Right ventricle myocardium superior (tissue), 1 donor: ENCODE measurements around the gene NLGN1. TPM values are rescaled to one million over a fixed set of nuclear protein-coding genes. Genes with fewer than 3 reads are reported as not detected.

Experiments used
- ATAC-seq: fragments of 200-7000 bp; cut with Tn5 transposase; one replicate; pipeline ENCODE4 v1.9.1; 2020; ENCODE audit warnings: mild to moderate bottlenecking; ENCODE audit not compliant: poor library complexity
- DNase-seq: peaks from one replicate; pipeline ENCODE4 v3.0.0-alpha.2; 2020
- intact Hi-C: fragments of 100-400 bp; cut with DNase I; formaldehyde crosslinking; loops from one replicate; pipeline ENCODE4 v1.11.2; 2022
- total RNA-seq: library from RNA; stranded (reverse); fragmentation: NEBNext Ultra II Directional; extraction: Animal tissue kit (Norgen Biotek cat#: 25700); gene quantifications from one replicate; pipeline ENCODE4 v1.2.1, GENCODE V29; 2021
- donor health status: DM: no; HTN: yes; CAD: no; lungs with severe emphysema.

Gene NLGN1
- total RNA-seq, 1 donor from 2014 or later, result 7.8 TPM

GRCh38 chr3:173902871-173903270 lies 505.3 kb downstream of the NLGN1 start:
- ATAC-seq (no peak), DNase-seq (no peak)
- intact Hi-C loops, result no loop called here

DNA sequence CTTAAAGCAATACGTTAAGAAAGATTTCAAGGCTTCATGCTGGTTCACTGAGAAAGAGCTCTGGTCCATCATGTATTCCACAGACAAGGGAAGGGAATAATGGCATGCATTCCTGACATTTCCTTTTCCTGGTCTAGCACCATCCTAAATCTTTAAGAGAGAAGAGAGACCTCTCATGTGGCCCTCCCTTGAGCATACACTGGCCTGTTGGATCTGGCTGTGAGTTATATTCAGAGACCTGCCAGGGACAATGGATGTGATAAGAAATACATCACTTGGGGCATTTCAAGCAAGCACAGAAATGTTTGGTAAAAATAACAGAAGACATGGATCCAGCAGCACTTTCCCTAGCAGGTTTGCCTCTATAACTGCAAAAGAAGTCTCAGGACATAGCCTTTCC lies 507.8 kb downstream of the NLGN1 start:
- ATAC-seq (no peak), DNase-seq (no peak)
- intact Hi-C loops, result no loop called here

DNA sequence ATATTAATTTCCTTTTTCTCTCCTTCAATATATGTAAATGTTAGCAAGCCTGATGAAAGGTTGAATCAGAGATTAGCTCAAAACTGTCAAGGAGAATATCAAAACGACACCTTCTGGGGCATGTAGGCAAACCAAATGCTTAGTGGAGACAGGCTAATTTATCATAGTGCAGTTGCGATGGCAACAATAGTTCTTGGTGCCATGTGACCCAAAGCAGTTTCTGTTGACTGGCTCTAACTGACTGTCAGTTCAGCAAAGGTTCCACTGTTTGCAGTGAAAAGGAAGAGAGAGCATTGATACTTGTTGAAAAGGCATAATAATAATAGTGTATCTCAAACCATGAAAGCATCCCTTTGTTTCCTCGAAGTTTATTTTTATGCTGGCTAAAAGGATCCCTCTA lies 513.9 kb downstream of the NLGN1 start:
- DNase-seq (no peak), ATAC-seq (no peak)
- intact Hi-C loops, result no loop called here

GRCh38 chr3:173912126-173912525 lies 514.6 kb downstream of the NLGN1 start:
- ATAC-seq, result no peak
- no peak for DNase-seq
- intact Hi-C loops, result no loop called here

GRCh38 chr3:173913397-173913796 lies 515.9 kb downstream of the NLGN1 start:
- ATAC-seq (peak; percentile 97), DNase-seq (peak; percentile 33)
- intact Hi-C loops, result no loop called here

GRCh38 chr3:173913974-173914421 lies 516.5 kb downstream of the NLGN1 start:
- intact Hi-C loops, result no loop called here
- no peak for ATAC-seq
- no peak for DNase-seq

- intact Hi-C loops, result no loop called here
- DNase-seq (no peak), ATAC-seq (no peak)
Measured at GRCh38 chr3:173916799-173917198, 519.3 kb downstream of the NLGN1 start.

- ATAC-seq (no peak), DNase-seq (no peak)
- intact Hi-C loops, result no loop called here
Measured at GRCh38 chr3:173920386-173920785, 522.8 kb downstream of the NLGN1 start.

DNA sequence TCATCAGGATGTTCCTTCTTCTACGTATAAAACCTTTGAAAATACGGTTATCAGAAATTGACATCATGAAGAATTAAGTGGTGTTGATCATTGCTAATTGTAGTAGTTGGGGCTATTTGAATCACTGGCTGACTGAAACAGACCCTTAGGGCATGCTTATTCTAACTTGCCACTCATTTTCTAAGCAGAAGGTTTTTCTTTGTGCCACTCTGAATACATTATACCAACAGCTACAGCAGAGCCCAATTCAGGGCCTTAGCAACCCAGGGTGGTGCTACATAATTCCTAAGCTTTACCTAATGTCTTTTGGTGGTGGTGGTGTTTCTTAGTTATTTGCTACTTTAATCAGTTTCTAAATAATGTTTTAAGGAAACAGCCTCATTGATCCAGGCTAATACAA lies 524.2 kb downstream of the NLGN1 start:
- DNase-seq (no peak), ATAC-seq (no peak)
- intact Hi-C loops, result no loop called here

GRCh38 chr3:173923204-173923603 lies 525.7 kb downstream of the NLGN1 start:
- ATAC-seq, result no peak
- DNase-seq, result no peak
- intact Hi-C loops, result no loop called here

- DNase-seq (no peak), ATAC-seq (no peak)
- intact Hi-C loops, result no loop called here
Measured at GRCh38 chr3:173930251-173930650, 532.7 kb downstream of the NLGN1 start.

- ATAC-seq, result no peak
- no peak for DNase-seq
- intact Hi-C loops, result no loop called here
Measured at GRCh38 chr3:173932624-173933023, 535.1 kb downstream of the NLGN1 start.

- intact Hi-C loops, result no loop called here
- DNase-seq, result no peak
- no peak for ATAC-seq
Measured at GRCh38 chr3:173933113-173933512, 535.6 kb downstream of the NLGN1 start.

DNA sequence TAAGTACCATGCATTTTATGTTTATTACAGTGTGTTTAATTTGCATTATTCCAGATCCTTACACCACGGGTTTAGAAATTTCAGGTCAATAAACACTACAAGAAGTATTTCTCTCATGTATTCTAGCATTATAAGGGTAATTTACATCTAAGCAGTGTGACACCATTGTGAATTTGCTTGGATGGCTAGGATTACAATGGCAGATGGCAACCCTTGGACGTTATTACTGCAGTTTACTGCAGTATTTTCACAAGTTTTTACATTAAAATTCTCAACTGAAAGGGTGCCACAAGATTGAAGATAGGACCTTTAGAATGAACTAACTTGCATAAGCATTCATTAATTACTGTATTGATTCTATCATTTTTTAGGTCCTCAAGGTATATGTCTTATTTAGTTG lies 538.8 kb downstream of the NLGN1 start:
- ATAC-seq (no peak), DNase-seq (no peak)
- intact Hi-C loops, result no loop called here

GRCh38 chr3:173938159-173938558 lies 540.6 kb downstream of the NLGN1 start:
- ATAC-seq (no peak), DNase-seq (no peak)
- intact Hi-C loops, result no loop called here

DNA sequence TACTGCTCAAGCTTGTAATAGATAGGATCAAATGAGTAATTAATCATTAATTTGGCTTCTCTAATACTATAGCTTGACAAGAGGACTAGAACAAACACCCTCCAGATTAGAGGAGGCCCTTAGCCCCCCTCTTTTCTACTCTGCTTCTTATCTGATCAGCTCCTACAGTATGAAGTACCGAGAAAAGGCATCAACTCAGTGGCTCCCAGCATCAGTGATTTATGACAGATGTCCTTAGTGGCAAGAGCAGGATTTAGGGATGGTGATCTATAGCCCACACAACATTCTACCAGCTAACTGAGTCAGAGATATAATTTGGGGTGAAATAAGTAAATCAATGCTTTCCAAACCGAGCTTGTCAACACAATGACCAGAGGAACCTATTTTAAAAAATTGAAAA lies 541.1 kb downstream of the NLGN1 start:
- DNase-seq (no peak), ATAC-seq (no peak)
- intact Hi-C loops, result no loop called here

- intact Hi-C loops, result no loop called here
- DNase-seq, result no peak
- no peak for ATAC-seq
Measured at GRCh38 chr3:173939331-173939730, 541.8 kb downstream of the NLGN1 start.

DNA sequence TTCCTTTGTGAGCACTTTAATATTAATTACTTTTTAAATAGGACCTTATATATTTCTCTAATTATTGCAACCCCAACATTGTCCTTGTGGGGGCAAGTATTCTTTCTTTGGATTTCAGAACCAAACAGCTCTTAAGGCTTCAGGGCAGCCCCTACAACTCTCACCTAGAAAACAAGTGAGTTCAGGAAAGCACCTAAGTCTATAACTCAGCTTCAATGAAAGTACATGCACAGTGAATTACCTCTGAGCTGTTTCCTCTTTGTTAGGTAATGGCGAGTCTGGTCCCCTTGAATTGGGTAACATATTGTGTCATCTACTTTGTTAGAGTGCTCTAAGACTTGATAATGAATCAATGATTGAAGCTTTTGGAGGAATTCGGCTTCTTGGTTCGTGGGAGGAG lies 545.7 kb downstream of the NLGN1 start:
- intact Hi-C loops, result no loop called here
- no peak for DNase-seq

GRCh38 chr3:173945170-173945569 lies 547.6 kb downstream of the NLGN1 start:
- ATAC-seq (no peak), DNase-seq (no peak)
- intact Hi-C loops, result no loop called here

More for the DNA sequence above, 545.7 kb downstream of the NLGN1 start:
- no peak for ATAC-seq

DNA sequence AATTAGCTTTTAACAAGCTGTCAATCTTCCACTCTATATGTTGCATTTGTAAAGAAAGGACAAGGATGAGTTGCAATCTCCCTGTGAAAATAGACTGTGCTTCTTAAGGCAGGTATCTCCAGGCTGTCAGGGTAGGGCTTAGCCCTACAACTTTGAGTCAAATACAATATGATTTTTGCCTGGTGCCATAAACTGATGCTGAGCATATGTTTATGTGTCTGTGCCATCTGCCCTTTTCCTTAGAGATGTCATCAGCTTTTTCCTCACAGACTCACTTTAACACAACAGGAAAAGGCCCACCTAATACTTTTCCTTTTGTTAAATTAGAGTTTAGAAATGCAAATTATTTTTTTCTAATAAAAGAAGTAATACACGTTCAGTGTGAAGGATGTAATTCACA lies 548.3 kb downstream of the NLGN1 start:
- ATAC-seq (no peak), DNase-seq (no peak)
- intact Hi-C loops, result no loop called here

GRCh38 chr3:173954647-173955046 lies 557.1 kb downstream of the NLGN1 start:
- ATAC-seq (no peak), DNase-seq (no peak)
- intact Hi-C loops, result no loop called here

GRCh38 chr3:173957646-173958045 lies 560.1 kb downstream of the NLGN1 start:
- intact Hi-C loops, result no loop called here
- no peak for DNase-seq
- no peak for ATAC-seq
